Measurements from ENCODE around the gene PUM1.
A peak's percentile ranks its signal among the peaks of the same experiment; 100 is the strongest.
"Not testable (repeated sequence)": the region's sequence is repeated elsewhere in the genome, so short reads cannot be mapped to it uniquely, and the experiment has no call there.

PUM1 gene

GRCh38 chr1:30964706-30965105, 100.8 kb downstream of the PUM1 start:
- no peak for DNase-seq (ENCODE audit: low spot score)

GRCh38 chr1:30962609-30963508, 102.7 kb downstream of the PUM1 start:
- no peak for DNase-seq (ENCODE audit: low spot score)

- DNase-seq (ENCODE audit: low spot score) = no peak
Measured at GRCh38 chr1:30957560-30958222, 107.8 kb downstream of the PUM1 start.

DNA sequence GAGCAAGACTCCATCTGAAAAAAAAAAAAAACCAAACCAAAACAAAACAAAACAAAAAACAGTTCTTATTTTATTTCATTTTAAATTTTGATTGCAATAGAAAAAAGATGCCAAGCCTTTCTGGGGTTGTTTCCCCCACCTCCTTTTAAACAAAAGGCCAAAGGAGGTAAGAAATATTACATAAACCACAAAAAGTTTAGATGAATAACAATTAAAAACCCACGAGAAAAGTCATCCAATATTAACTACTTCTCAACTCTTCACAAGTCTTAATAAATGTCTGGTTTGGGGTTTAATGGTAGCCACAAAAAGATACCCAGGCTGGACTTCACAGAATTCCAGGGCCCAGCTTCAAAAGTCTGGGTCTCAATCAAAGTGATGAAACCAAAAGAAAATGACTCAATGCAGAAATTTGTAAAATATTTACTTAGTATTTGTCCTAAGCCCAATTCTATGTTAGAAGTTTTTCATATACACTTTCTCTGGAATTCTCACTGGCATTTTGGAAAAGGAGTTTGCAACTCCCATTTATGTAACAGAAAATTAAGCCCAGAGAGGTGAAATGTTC, 110.0 kb downstream of the PUM1 start:
- DNase-seq (ENCODE audit: low spot score) = no peak

- no peak for DNase-seq (ENCODE audit: low spot score)
Measured at GRCh38 chr1:30953685-30954084, 111.8 kb downstream of the PUM1 start.

- DNase-seq (ENCODE audit: low spot score) = peak; percentile 52
Measured at GRCh38 chr1:30952098-30952497, 113.4 kb downstream of the PUM1 start.

DNA sequence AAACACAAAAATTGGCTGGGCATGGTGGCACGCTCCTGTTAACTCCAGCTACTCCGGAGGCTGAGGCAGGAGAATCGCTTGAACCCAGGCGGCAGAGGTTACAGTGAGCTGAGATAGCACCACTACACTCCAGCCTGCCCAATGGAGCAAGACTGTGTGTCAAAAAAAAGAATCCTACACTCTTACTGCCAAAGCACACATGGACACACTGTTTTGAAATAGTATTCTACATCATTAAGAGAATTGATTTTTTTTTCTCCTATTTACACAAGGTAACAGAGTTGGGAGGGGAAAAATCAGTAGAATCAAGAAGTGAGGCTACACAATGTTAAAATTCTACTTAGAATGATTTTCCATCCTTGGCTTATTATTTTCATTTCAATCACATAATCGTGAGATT, 114.8 kb downstream of the PUM1 start:
- DNase-seq (ENCODE audit: low spot score) = no peak

- no peak for DNase-seq (ENCODE audit: low spot score)
Measured at GRCh38 chr1:30950053-30950452, 115.5 kb downstream of the PUM1 start.

DNA sequence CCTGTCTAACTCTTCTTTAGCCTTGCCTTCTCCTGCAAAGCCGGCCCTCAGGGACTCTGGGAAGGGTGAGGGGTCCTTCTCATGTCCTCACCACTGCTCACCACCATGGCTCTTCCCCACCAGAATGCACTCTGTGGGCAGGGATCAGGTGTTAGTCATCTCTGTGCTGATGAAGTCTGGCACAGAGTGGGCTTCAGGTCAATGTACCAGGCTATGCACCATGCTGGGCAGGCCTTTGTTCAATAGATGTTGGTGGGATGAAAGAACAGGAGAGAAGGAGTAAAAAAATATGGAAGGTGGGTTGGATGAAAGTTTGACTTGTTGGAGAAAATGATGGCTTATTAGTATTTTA, 116.1 kb downstream of the PUM1 start:
- not testable (repeated sequence) for DNase-seq (ENCODE audit: low spot score)

- not testable (repeated sequence) for DNase-seq (ENCODE audit: low spot score)
Measured at GRCh38 chr1:30948813-30949486, 116.6 kb downstream of the PUM1 start.

GRCh38 chr1:30948278-30948677, 117.2 kb downstream of the PUM1 start:
- no peak for DNase-seq (ENCODE audit: low spot score)

DNA sequence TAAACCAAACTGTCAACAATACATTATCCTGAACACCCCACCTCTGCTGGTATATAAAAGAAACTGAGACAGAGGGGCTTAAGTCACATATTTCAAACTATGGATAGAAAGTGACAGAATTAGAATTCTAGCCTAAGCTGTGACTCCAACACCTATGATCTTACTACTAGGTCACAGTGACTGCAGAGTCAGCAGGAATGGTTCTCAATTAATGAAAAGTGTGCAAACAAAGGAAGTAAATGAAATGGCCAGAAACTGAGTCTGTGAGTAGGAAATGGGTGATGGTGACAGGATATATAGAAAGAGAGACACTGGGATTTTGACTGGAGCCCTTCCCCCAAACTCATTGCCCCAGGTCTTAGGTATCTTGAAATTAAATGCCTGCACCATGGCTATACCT, 118.3 kb downstream of the PUM1 start:
- no peak for DNase-seq (ENCODE audit: low spot score)

DNA sequence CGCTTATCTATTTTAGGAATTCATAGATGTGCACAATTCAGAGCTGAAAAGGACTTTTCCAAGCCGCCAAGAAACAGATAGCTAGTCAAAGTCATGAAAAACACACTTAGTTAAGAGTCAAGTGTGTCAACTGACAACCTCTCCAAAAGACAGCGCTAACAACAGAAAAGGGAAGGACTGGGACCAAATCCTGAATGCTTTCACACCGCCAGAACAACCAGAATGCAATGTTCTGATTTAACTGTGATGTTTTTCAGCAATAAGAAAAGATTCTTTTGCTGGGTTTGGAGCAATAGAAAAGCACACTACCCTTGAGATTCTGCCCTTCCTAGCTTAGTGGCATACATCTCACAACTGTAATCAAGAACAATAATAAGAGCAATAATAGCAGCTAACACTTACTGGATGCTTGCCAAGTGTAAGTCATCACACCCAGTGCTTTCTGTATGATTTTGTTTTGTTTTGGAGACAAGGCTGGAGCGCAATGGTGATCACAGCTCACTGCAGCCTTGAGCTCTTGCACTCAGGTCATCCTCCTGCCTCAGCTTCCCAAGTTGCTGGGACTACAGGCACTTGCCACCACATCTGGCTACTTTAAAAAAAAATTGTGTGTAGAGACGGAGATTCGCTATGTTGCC, 123.1 kb downstream of the PUM1 start:
- DNase-seq (ENCODE audit: low spot score) = no peak

DNA sequence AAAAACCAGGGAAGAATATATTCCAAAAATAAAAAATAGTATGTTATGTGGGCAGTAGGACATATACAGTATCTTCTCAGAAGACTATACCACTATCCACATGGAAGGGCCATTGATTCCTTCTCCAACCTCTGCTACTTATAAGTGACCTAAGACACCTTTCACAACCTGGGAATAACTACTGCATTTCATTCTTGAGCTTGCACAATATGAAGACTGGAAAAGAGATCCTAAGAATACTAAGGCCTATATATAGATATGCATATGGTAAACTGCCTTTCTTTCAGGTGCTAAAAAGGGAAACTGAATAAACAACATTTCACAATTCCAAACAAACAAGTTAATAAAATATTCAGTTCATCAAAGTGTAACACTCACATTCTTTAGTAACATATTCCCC, 125.0 kb downstream of the PUM1 start:
- DNase-seq (ENCODE audit: low spot score) = no peak

GRCh38 chr1:30936541-30937171, 128.9 kb downstream of the PUM1 start:
- DNase-seq (ENCODE audit: low spot score) = no peak

- not testable (repeated sequence) for DNase-seq (ENCODE audit: low spot score)
Measured at GRCh38 chr1:30935758-30936157, 129.8 kb downstream of the PUM1 start.

DNA sequence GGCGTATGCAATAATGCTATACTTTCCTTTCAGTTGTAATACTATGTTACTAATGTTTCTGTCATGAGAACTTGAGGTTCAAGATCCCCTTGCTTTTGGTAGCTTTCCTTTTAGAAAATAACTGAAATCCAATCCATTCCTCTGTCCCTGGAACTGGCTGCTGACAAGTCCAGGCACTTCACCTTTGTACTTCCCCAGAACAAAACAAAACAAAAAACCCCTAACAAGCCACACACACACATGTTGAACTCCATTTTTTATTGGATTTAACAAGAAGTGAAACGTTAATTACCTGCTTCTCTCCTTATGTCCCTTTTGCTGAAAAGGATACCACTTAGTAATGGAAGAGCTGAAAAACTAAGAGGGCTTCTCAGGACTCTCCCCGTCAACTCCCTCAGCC, 130.9 kb downstream of the PUM1 start:
- no peak for DNase-seq (ENCODE audit: low spot score)

DNA sequence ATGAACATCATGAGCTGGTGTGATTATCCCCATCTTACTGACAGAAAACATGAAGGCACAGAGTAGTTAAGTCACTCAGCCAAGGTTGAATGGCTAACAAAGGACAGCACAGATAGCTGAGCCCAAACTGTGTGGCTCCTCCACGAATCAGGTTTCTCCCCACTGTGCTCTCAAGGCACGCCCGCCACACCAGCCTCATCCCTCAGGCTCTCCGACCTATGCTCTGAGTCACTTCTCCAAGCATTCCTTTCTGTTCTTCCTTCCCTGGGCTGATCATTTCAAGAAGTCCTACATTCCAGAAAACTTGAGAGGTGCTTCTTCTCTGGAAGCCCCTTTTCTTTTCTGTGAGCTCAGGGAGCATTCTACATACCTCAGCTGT, 131.7 kb downstream of the PUM1 start:
- no peak for DNase-seq (ENCODE audit: low spot score)

- DNase-seq (ENCODE audit: low spot score) = no peak
Measured at GRCh38 chr1:30930631-30931173, 134.8 kb downstream of the PUM1 start.

DNA sequence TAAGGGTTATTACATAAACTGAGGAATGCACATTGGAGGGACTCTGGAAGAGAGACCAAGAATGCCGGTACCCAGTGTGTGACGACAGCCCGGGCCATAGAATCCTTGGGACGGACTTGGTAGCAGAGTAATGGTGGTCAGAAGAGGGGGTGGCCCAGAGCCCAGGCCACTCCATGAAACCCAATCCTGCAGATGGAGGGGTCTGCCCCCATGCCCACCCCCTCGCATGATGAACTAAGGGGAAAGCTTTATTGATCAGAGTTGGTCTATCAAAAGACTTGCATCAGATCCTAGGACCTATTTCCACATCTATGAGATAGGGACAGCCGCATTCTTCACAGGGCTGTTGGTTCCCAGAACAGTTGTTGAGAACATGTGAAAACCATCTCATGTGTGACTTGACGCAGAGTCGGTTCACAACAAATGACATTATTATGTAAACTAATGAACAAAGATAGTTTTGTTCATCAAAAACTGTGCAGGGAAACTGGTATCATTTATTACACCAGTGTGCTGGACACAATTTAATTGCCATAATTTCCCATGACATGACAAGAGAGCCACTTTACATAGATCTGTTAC, 135.5 kb downstream of the PUM1 start:
- no peak for DNase-seq (ENCODE audit: low spot score)

All from putamen (tissue), 1 donor.